ENCODE results near the gene SPTSSB.
A peak's percentile ranks its signal among the peaks of the same experiment; 100 is the strongest.

The SPTSSB gene

DNA sequence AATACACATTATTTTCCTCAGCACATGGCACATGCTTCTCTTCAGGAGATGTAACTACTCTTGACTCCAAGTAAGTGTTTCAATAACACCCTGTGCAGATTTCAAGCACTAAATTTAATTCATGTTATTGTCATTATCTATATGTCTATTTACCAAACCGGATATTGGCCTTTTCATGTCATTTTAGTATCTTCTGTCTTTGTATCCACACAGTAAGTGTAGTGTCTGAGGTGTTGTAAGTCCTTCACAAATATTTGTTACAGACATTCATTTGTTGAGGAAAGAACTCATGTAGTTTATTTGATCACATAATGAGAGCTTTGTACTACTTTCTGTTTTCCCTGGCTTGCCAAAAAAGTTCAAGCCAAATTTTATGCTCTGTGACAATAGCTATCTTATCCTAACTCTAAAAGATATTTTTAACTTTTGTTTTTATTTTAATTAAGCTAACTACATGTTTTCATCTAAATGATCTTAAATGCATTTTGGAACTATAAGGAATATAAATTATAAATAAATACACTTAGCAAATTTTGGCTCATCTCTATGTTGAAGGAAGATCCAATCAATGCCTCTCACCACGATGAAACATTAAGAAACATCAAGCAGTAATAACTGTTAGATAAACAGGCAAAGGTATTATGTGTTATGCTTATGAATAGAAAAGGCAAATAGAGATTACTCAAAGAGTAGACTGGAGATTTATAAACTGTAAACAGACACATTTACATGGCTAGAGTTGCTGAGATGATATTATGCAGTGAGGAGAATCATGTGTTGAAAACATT, 48.3 kb downstream of the SPTSSB start:
- DNase-seq = no peak
- Histone ChIP-seq H3K36me3 (replicated peaks) (no peaks in the 10 kb centered on the region), H3K27me3 (replicated peaks) (no peaks in the 10 kb centered on the region), H3K27ac (no peak overlapping the region), H3K4me3 (ENCODE audit: low read depth, low read length) (no peak overlapping the region)
- in situ Hi-C loops (cut with HindIII; ENCODE audit: low pct_ligation_motif_present, low sequenced_read_pairs) = no loop called here
- TF ChIP-seq, protein P1, sequence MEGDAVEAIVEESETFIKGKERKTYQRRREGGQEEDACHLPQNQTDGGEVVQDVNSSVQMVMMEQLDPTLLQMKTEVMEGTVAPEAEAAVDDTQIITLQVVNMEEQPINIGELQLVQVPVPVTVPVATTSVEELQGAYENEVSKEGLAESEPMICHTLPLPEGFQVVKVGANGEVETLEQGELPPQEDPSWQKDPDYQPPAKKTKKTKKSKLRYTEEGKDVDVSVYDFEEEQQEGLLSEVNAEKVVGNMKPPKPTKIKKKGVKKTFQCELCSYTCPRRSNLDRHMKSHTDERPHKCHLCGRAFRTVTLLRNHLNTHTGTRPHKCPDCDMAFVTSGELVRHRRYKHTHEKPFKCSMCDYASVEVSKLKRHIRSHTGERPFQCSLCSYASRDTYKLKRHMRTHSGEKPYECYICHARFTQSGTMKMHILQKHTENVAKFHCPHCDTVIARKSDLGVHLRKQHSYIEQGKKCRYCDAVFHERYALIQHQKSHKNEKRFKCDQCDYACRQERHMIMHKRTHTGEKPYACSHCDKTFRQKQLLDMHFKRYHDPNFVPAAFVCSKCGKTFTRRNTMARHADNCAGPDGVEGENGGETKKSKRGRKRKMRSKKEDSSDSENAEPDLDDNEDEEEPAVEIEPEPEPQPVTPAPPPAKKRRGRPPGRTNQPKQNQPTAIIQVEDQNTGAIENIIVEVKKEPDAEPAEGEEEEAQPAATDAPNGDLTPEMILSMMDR (IDR thresholded peaks at IDR 0.05; ENCODE audit: low read depth, low read length, missing control alignments) = no peak

DNA sequence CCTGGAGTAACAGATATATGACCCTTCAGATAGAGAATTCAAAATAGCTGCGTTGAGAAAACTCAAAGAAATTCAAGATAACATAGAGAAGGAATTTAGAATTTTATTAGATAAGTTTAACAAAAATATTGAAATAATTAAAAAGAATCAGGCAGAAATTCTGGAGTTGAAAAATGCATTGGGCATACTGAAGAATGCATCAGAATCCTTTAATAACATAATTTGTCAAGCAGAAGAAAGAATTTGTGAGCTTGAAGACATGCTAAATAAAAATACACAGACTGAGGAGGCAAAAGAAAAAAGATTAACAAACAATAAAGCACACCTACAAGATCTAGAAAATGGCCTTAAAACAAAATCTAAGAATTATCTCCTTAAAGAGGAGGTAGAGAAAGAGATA, 50.5 kb downstream of the SPTSSB start:
- in situ Hi-C loops (cut with HindIII; ENCODE audit: low pct_ligation_motif_present, low sequenced_read_pairs) = no loop called here
- H3K27ac ChIP-seq = no peak overlapping the region
- H3K27me3 ChIP-seq (replicated peaks) = no peaks in the 10 kb centered on the region
- H3K36me3 ChIP-seq (replicated peaks) = no peaks in the 10 kb centered on the region
- H3K4me3 ChIP-seq (ENCODE audit: low read depth, low read length) = no peak overlapping the region
- TF ChIP-seq, protein P1 (IDR thresholded peaks at IDR 0.05; ENCODE audit: low read depth, low read length, missing control alignments) = no peak
- no peak for DNase-seq

DNA sequence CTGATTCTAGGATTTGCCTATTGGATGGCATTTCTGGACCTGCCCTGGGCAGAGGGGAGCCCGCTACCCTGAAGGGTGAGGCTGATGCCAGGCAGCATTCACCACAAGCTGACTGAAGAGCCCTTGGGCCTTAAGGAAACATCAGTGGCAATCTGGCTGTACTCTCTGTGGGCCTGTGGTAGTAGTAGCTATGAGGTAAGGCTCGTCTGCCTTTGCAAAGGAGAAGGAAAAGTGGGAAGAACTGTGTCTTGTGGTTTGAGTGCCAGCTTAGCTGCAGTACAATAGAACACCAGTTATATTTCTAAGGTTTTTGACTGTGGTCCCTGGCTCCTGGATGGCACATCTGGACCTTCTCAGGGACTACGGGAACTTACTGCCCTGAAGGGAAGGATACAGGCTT, 51.5 kb downstream of the SPTSSB start:
- no peak for DNase-seq
- Histone ChIP-seq H3K27ac (no peak overlapping the region), H3K4me3 (ENCODE audit: low read depth, low read length) (no peak overlapping the region), H3K36me3 (replicated peaks) (no peaks in the 10 kb centered on the region), H3K27me3 (replicated peaks) (no peaks in the 10 kb centered on the region)
- TF ChIP-seq, protein P1 (IDR thresholded peaks at IDR 0.05; ENCODE audit: low read depth, low read length, missing control alignments) = no peak
- in situ Hi-C loops (cut with HindIII; ENCODE audit: low pct_ligation_motif_present, low sequenced_read_pairs) = no loop called here

DNA sequence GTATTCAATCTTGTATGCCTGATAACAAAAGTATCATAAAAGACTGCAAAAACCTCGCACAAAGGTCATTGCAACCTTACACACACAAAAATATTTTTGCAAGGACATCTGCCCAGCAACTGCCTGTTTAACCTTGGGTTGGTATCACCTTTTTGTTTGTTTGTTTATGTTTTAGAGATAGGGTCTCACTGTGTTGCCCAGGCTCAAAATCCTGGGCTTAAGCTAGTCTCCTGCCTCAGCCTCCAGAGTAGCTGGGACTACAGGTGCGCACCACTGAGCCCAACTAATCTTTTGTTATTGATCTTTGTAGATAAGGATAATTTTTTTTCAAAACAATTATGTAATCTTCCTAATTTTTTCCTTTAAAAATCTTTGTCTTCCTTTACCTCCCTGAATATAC, 54.2 kb downstream of the SPTSSB start:
- in situ Hi-C loops (cut with HindIII; ENCODE audit: low pct_ligation_motif_present, low sequenced_read_pairs) = no loop called here
- no peak overlapping the region for H3K4me3 ChIP-seq (ENCODE audit: low read depth, low read length)
- no peaks in the 10 kb centered on the region for H3K36me3 ChIP-seq (replicated peaks)
- H3K27ac ChIP-seq = no peak overlapping the region
- H3K27me3 ChIP-seq (replicated peaks) = no peaks in the 10 kb centered on the region
- no peak for DNase-seq
- TF ChIP-seq, protein P1 (IDR thresholded peaks at IDR 0.05; ENCODE audit: low read depth, low read length, missing control alignments) = no peak

DNA sequence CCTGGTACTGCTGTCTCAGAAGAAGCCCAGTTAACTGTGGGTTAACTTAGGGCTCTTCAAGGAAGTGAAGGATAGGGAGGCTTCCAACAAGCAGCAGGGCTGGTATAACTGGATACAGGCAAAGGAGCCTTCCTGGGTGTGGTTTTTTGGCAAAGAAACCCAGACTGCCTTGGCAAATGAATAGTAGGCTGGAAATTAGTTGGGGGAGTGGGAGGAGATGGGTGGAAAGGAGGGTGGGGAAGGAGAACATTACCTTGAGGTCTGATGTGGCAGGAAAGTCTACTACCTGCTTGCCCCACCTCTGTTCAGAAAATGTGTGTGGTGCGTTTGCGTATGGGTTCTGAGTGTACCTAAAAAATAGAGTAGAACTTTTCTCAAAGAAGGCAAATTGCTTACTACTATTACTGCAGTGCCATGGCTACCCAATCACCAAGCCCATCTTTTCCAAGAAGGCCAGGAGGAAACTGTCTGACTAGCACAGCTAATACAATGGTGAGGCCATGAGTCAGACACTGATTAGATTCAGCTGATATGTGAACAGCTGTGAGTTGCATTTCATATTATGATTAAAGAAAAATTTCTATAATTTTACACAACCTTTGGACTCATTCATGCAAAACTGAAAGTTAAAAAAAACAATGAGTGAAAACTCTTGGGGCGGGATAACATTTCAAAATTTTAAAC, 55.2 kb downstream of the SPTSSB start:
- peak; percentile 77 for DNase-seq
- H3K27me3 ChIP-seq (replicated peaks) = no peaks in the 10 kb centered on the region
- no peaks in the 10 kb centered on the region for H3K36me3 ChIP-seq (replicated peaks)
- TF ChIP-seq, protein P1 (IDR thresholded peaks at IDR 0.05; ENCODE audit: low read depth, low read length, missing control alignments) = no peak
- H3K27ac ChIP-seq = no peak overlapping the region
- H3K4me3 ChIP-seq (ENCODE audit: low read depth, low read length) = no peak overlapping the region
- in situ Hi-C loops (cut with HindIII; ENCODE audit: low pct_ligation_motif_present, low sequenced_read_pairs) = no loop called here
